Right lobe of liver (tissue), 6 donors: ENCODE data around the gene STAC3. TPM values are rescaled to one million over a fixed set of nuclear protein-coding genes. Genes with fewer than 3 reads are reported as not detected.

Experiments used
- ATAC-seq, 4 donors: fragments of 200-7000 bp; cut with Tn5 transposase; one replicate each; pipeline ENCODE4 v1.9.1; 2020; ENCODE audit warnings: mild to moderate bottlenecking in 4 of 4, moderate library complexity in 4 of 4
- DNase-seq, 3 donors: peaks; one replicate each; pipeline ENCODE4 v3.0.0-alpha.2; 2020
- H3K27ac ChIP-seq, 3 donors: fragments of 200-600 bp; one replicate each; pipeline ENCODE4 v1.8.0; 2022
- H3K27me3 ChIP-seq, 2 donors: fragments of 200-600 bp; one replicate each; pipeline ENCODE4 v1.8.0; 2022
- H3K36me3 ChIP-seq, 4 donors: fragments of 200-600 bp; sonication (generic) in 1 of 4; one replicate each; pipeline versions ENCODE4 v1.5.1 to v1.8.0; 2017 to 2022; ENCODE audit warnings: control low read depth in 1 of 4
- H3K4me1 ChIP-seq, 4 donors: fragments of 200-600 bp; sonication (generic) in 1 of 4; one replicate each; pipeline versions ENCODE4 v1.5.1 to v1.8.0; 2017 to 2022; ENCODE audit warnings: control low read depth in 1 of 4
- H3K4me3 ChIP-seq, 3 donors: fragments of 200-600 bp; one replicate each; pipeline ENCODE4 v1.8.0; 2022
- H3K9me3 ChIP-seq, 4 donors: fragments of 200-600 bp; sonication (generic) in 1 of 4; one replicate each; pipeline versions ENCODE4 v1.5.1 to v1.8.0; 2017 to 2022; ENCODE audit warnings: control low read depth in 1 of 4
- CTCF ChIP-seq, 4 donors: fragments of 200-600 bp in 3 of 4; fragments of 450-650 bp in 1 of 4; IDR thresholded peaks; one replicate each; pipeline versions ENCODE4 v1.5.1 to v1.8.0; 2016 to 2022; ENCODE audit warnings: antibody characterized with exemption in 4 of 4, mild to moderate bottlenecking in 2 of 4
- POLR2A ChIP-seq: fragments of 450-650 bp; IDR thresholded peaks from one replicate; pipeline ENCODE4 v1.6.1; 2017; ENCODE audit warnings: antibody characterized with exemption, mild to moderate bottlenecking
- WGBS: methylation state at CpG from one replicate; pipeline ENCODE4 v1.1.6; 2018; ENCODE audit warnings: low coverage, low lambda C conversion rate; ENCODE audit not compliant: insufficient coverage; ENCODE audit errors: missing lambda C conversion rate; 5-methylcytosine and 5-hydroxymethylcytosine counted together
- intact Hi-C, 2 donors: fragments of 100-400 bp; cut with DNase I; formaldehyde crosslinking; loops; one replicate each; pipeline versions ENCODE4 v1.11.2 to v1.14.1; 2022
- microRNA counts: library from miRNA; unstranded; fragments of <30 nt; microRNA quantifications from one replicate; lab custom pipeline; 2016
- microRNA-seq, 2 donors: library from miRNA; unstranded; fragments of <30 nt; microRNA quantifications; one replicate each; pipeline ENCODE4, GENCODE V29; 2019 to 2020
- small RNA-seq, 2 experiments: library from RNA; depleted of rRNA; stranded (forward); fragments of <200 nt; gene quantifications; one replicate each; pipeline ENCODE3, GENCODE V24; 2016
- total RNA-seq, 6 experiments: library from RNA; depleted of rRNA in 2 of 6; stranded (reverse); fragments of >200 nt in 2 of 6; fragmentation: NEBNext Ultra II Directional in 3 of 6; extraction: Animal tissue kit (Norgen Biotek cat#: 25700) in 3 of 6; gene quantifications; one replicate each; pipeline versions ENCODE4 v1.1.0 to v1.2.4, GENCODE V29; 2016 to 2023
- donor health status: DM: no; HTN: yes; CAD: no.
- donor health status: DM: no; HTN: no; CAD: no.
- donor health status: DM: no; HTN: no; CAD: no.
- donor health status: DM: no; HTN: yes; CAD: no.
- donor health status: DM: no; HTN: yes; CAD: no.

The STAC3 gene
- total RNA-seq, 6 experiments from 2014 or later: 0.98 to 4.5 (median 1.8) TPM

DNA sequence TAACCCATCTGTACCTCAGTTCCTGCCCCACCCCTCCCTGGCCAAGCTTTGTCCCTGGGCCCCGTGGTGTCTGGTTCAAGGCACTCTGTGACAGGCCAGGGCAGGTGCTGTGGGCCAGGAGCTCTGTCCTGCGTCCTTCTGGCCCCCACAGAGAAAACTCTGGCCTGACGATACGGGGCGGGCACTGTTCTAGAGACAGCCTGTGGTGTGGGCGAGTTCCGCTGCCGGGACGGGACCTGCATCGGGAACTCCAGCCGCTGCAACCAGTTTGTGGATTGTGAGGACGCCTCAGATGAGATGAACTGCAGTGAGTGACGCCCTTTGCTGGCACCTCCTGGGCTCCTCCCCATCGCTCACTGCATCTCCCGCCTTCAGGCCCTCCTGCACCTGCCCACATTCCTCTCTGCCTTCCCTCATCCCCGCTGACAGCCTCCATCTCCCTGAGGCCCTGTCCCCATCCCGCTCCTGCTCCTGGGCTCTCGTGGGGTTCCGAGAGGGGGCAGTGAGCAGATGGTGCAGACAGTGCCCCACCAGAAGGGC lies 57.2 kb downstream of the STAC3 start:
- Histone ChIP-seq H3K4me3 (no peak overlapping the region), H3K27ac (no peak overlapping the region), H3K27me3 (no peaks in the 10 kb centered on the region), H3K4me1 (no peaks in the 10 kb centered on the region), H3K36me3 (peaks cover 12 to 94% (median 67%) of the 10 kb centered on the region in 4 donors), H3K9me3 (no peaks in the 10 kb centered on the region)
- 83% methylated on average over 11 of the region's 19 CpGs for WGBS
- DNase-seq: no peak
- intact Hi-C loops: no loop called here
- no peak for TF ChIP-seq POLR2A
- TF ChIP-seq CTCF (IDR thresholded peaks at IDR 0.05): no peak
- no peak for ATAC-seq

MicroRNAs encoded within 50 kb of the gene (microRNA counts, 767-probe panel; counts per million panel counts)
- 237 counts per million for microRNA hsa-miR-1228-3p (lab: Ali Mortazavi, UCI)

Small RNAs within 50 kb of the gene (microRNA-seq; reads per million reads assigned to microRNA genes)
- gene MIR1228: 9.0 to 9.5 reads per million in 2 donors

Small RNAs within 50 kb of the gene (small RNA-seq; reads per million reads assigned to genes)
- 0.48 to 1.3 reads per million in 2 experiments for gene MIR1228

Other genes with a start within 250 kb of the STAC3 start
- gene ZBTB39, start 244.6 kb downstream of the STAC3 start, total RNA-seq: 1 to 10 TPM; 1.8 to 3.7 (median 3.3) TPM
- not detected for gene TAC3, start 234.7 kb downstream of the STAC3 start, total RNA-seq
- 1 to 10 TPM in 1 of 6 experiments, under 1 TPM in 4, not detected in 1; 0.27 to 1.9 (median 0.68) TPM for gene MYO1A, start 201.1 kb downstream of the STAC3 start, total RNA-seq
- 1 to 10 TPM; 3.8 to 6.2 (median 4.8) TPM for gene NEMP1, start 172.4 kb downstream of the STAC3 start, total RNA-seq
- gene NAB2, start 162.1 kb downstream of the STAC3 start, total RNA-seq: 10 to 100 TPM in 2 of 6 experiments, 1 to 10 TPM in 4; 6.1 to 13.1 (median 8.9) TPM
- 100 to 1,000 TPM in 3 of 6 experiments, 10 to 100 TPM in 3; 61.8 to 108 (median 94.7) TPM for gene STAT6, start 139.8 kb downstream of the STAC3 start, total RNA-seq
- gene LRP1, start 122.7 kb downstream of the STAC3 start, total RNA-seq: 100 to 1,000 TPM; 268 to 387 (median 301) TPM
- gene LRP1-AS, start 103.6 kb downstream of the STAC3 start, total RNA-seq: not detected
- 1 to 10 TPM in 2 of 6 experiments, under 1 TPM in 1, not detected in 3; 0.87 to 1.5 (median 1.2) TPM for gene NXPH4, start 34.4 kb downstream of the STAC3 start, total RNA-seq
- 100 to 1,000 TPM; 157 to 228 (median 194) TPM for gene SHMT2, start 21.5 kb downstream of the STAC3 start, total RNA-seq
- 10 to 100 TPM; 25.3 to 48.0 (median 35.9) TPM for gene R3HDM2, start 179.9 kb upstream of the STAC3 start, total RNA-seq
- gene INHBC, start 183.6 kb upstream of the STAC3 start, total RNA-seq: 100 to 1,000 TPM in 1 of 6 experiments, 10 to 100 TPM in 5; 14.7 to 123 (median 63.6) TPM
- 100 to 1,000 TPM in 4 of 6 experiments, 10 to 100 TPM in 2; 17.4 to 302 (median 150) TPM for gene INHBE, start 204.1 kb upstream of the STAC3 start, total RNA-seq
- under 1 TPM; 0.16 to 0.74 (median 0.55) TPM for gene GLI1, start 208.6 kb upstream of the STAC3 start, total RNA-seq
- gene ARHGAP9, start 228.7 kb upstream of the STAC3 start, total RNA-seq: 10 to 100 TPM in 1 of 6 experiments, 1 to 10 TPM in 5; 3.5 to 11.0 (median 6.8) TPM
- 10 to 100 TPM; 53.4 to 66.6 (median 60.4) TPM for gene MARS1, start 236.9 kb upstream of the STAC3 start, total RNA-seq